ENCODE results near the gene RSRP1. TPM values are rescaled to one million over a fixed set of nuclear protein-coding genes. Genes with fewer than 3 reads are reported as not detected.
"Not testable (repeated sequence)": the region's sequence is repeated elsewhere in the genome, so short reads cannot be mapped to it uniquely, and the experiment has no call there.

Gene RSRP1
- total and polyA plus RNA-seq, 2 of the 8 experiments (the other 6 are each of a cell fraction or from before 2014, with no cell fraction given) = 32.9 to 59.4 TPM

DNA sequence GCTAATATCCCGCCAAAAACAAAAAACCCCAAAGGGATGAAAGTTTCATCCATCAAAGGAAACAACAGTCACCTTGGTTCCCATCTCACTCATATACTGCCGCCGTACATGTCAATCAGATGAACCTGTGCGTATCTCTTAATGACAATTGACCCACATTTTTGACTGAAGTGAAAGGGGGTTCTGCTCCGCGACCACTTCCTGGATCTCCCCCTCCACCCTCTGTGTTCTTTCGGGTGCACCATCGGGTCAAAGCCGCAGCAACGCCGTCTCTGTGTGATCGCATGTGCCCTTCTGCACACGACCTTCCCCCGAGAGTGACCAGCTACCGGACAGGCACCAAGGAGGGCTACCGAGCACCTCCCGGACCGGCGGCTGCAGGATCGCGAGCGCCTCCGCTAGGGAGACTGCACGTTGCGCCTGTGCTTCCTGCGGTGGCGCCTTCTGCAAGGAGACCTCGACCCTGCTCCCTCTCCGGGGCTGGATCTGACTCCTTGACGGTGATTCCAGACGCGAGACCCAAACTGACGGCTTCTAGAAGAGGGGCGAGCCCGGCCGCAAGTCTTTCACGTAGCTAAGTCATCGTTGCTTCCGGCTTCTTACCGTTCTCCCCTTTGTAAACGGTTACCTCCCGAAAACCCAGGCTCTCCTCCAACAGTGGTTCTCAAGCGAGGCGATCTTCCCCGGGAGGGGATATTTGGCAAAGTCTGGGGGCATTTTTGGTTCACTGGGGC lies 19.5 kb upstream of the RSRP1 start:
- DNase-seq (ENCODE audit: low read depth in 1 of 2, low spot score in 2 of 2); POLR2A ChIA-PET (ENCODE audit: partially characterized antibody); H3K9ac ChIP-seq (replicated peaks in 1 of 4; ENCODE audit: extremely low read depth in 1 of 4, low read depth in 3 of 4, low read length in 3 of 4): not testable (repeated sequence)

DNA sequence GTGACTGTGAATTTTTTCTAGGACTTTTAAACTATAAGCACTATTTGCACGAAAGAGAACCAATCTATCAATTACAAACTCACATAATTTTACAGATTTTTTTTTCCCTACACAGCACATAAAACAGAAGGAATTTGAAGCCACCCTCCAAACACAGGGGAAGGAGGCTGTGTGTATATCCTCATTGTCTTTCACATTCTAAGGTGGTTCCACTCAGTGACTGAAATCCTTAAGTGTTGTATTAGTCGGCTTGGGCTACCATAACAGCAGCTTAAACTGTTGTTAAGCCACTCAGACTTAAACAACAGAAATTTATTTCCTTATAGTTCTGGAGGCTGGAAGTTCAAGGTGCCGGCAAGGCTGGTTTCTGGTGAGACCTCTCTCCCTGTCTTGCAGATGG lies 13.1 kb upstream of the RSRP1 start:
- H3K79me2 ChIP-seq (ENCODE audit: control insufficient read depth in 1 of 2, insufficient read depth in 2 of 2, low read length in 2 of 2); H3K56ac ChIP-seq (replicated peaks; ENCODE audit: insufficient read length, low read depth, low read length); H2BK120ac ChIP-seq (replicated peaks; ENCODE audit: low read depth, low read length); H4K8ac ChIP-seq (ENCODE audit: extremely low read depth, insufficient read depth, low read length); H3K9me3 ChIP-seq (ENCODE audit: insufficient read depth in 2 of 2, low read depth in 1 of 2, low read length in 1 of 2); H4K91ac ChIP-seq (replicated peaks; ENCODE audit: insufficient read length, low read length); DNase-seq (ENCODE audit: low read depth in 1 of 2, low spot score in 2 of 2); H3K4me3 ChIP-seq (ENCODE audit: extremely low read depth in 1 of 4, insufficient read depth in 2 of 4, low read depth in 3 of 4, low read length in 4 of 4); H3K14ac ChIP-seq (ENCODE audit: insufficient read length); H3K23ac ChIP-seq (ENCODE audit: insufficient read length); H3K27ac ChIP-seq (ENCODE audit: low read depth, low read length); H3K4me2 ChIP-seq (ENCODE audit: insufficient read depth in 1 of 2, low read depth in 2 of 2, low read length in 2 of 2); H4K5ac ChIP-seq (ENCODE audit: insufficient read length, low read depth, low read length); H3K79me1 ChIP-seq (ENCODE audit: low read depth, low read length); H2AFZ ChIP-seq (ENCODE audit: low read length); FAIRE-seq; H3K9ac ChIP-seq (replicated peaks in 1 of 4; ENCODE audit: extremely low read depth in 1 of 4, low read depth in 3 of 4, low read length in 3 of 4); H2BK5ac ChIP-seq (ENCODE audit: low read depth, low read length); H3K18ac ChIP-seq (ENCODE audit: extremely low read depth, low read length); H2BK20ac ChIP-seq (ENCODE audit: low read length); H2AK5ac ChIP-seq (ENCODE audit: low read depth, low read length); CTCF ChIA-PET (ENCODE audit: partially characterized antibody); H3K36me3 ChIP-seq (ENCODE audit: control insufficient read depth in 2 of 4, insufficient read depth in 4 of 4, low read length in 3 of 4); H2BK15ac ChIP-seq (ENCODE audit: low read length); H4K20me1 ChIP-seq (replicated peaks in 1 of 2; ENCODE audit: control insufficient read depth in 1 of 2, insufficient read depth in 2 of 2, low read length in 2 of 2); POLR2A ChIA-PET (ENCODE audit: partially characterized antibody); H3K23me2 ChIP-seq (ENCODE audit: low read depth, low read length); H3K4me1 ChIP-seq (replicated peaks in 1 of 4; ENCODE audit: control insufficient read depth in 3 of 4, insufficient read depth in 4 of 4, low read length in 3 of 4); H2BK12ac ChIP-seq (ENCODE audit: low read depth, low read length); H3K27me3 ChIP-seq (replicated peaks in 1 of 4; ENCODE audit: control insufficient read depth in 3 of 4, extremely low read depth in 1 of 4, insufficient read depth in 3 of 4, low read length in 3 of 4); H3K4ac ChIP-seq (replicated peaks; ENCODE audit: insufficient read length, low read depth, low read length): not testable (repeated sequence)
- WGBS, 2 experiments (ENCODE audit: extremely low coverage in 1 of 2, insufficient coverage in 1 of 2, insufficient read length in 1 of 2, insufficient replicate concordance in 2 of 2, low coverage in 1 of 2, low lambda C conversion rate in 2 of 2, missing lambda C conversion rate in 1 of 2) = 87% methylated on average over 3 of the region's 3 CpGs; no CpG with 5 or more reads in 1 of the 2 experiments

More for the DNA sequence above, 19.5 kb upstream of the RSRP1 start:
- H3K79me2 ChIP-seq (ENCODE audit: control insufficient read depth in 1 of 2, insufficient read depth in 2 of 2, low read length in 2 of 2); H2BK120ac ChIP-seq (replicated peaks; ENCODE audit: low read depth, low read length); H3K14ac ChIP-seq (ENCODE audit: insufficient read length); H3K9me3 ChIP-seq (ENCODE audit: insufficient read depth in 2 of 2, low read depth in 1 of 2, low read length in 1 of 2); H4K5ac ChIP-seq (ENCODE audit: insufficient read length, low read depth, low read length); H3K27ac ChIP-seq (ENCODE audit: low read depth, low read length); H2BK12ac ChIP-seq (ENCODE audit: low read depth, low read length); H3K4me1 ChIP-seq (replicated peaks in 1 of 4; ENCODE audit: control insufficient read depth in 3 of 4, insufficient read depth in 4 of 4, low read length in 3 of 4); H3K18ac ChIP-seq (ENCODE audit: extremely low read depth, low read length); H3K79me1 ChIP-seq (ENCODE audit: low read depth, low read length); H3K23me2 ChIP-seq (ENCODE audit: low read depth, low read length); H3K56ac ChIP-seq (replicated peaks; ENCODE audit: insufficient read length, low read depth, low read length); H4K20me1 ChIP-seq (replicated peaks in 1 of 2; ENCODE audit: control insufficient read depth in 1 of 2, insufficient read depth in 2 of 2, low read length in 2 of 2); H2AK5ac ChIP-seq (ENCODE audit: low read depth, low read length); H4K91ac ChIP-seq (replicated peaks; ENCODE audit: insufficient read length, low read length); CTCF ChIA-PET (ENCODE audit: partially characterized antibody); H2BK15ac ChIP-seq (ENCODE audit: low read length); H2BK20ac ChIP-seq (ENCODE audit: low read length); H3K27me3 ChIP-seq (replicated peaks in 1 of 4; ENCODE audit: control insufficient read depth in 3 of 4, extremely low read depth in 1 of 4, insufficient read depth in 3 of 4, low read length in 3 of 4); H4K8ac ChIP-seq (ENCODE audit: extremely low read depth, insufficient read depth, low read length); H3K23ac ChIP-seq (ENCODE audit: insufficient read length); H3K36me3 ChIP-seq (ENCODE audit: control insufficient read depth in 2 of 4, insufficient read depth in 4 of 4, low read length in 3 of 4); H2AFZ ChIP-seq (ENCODE audit: low read length); H3K4ac ChIP-seq (replicated peaks; ENCODE audit: insufficient read length, low read depth, low read length); H2BK5ac ChIP-seq (ENCODE audit: low read depth, low read length): not testable (repeated sequence)
- WGBS, 2 experiments (ENCODE audit: extremely low coverage in 1 of 2, insufficient coverage in 1 of 2, insufficient read length in 1 of 2, insufficient replicate concordance in 2 of 2, low coverage in 1 of 2, low lambda C conversion rate in 2 of 2, missing lambda C conversion rate in 1 of 2) = 5% methylated on average over 19 of the region's 45 CpGs; no CpG with 5 or more reads in 1 of the 2 experiments
- peak overlapping the region; percentile 83 to 84 for H3K4me2 ChIP-seq (ENCODE audit: insufficient read depth in 1 of 2, low read depth in 2 of 2, low read length in 2 of 2)
- peak; percentile 52 for FAIRE-seq
- H3K4me3 ChIP-seq (ENCODE audit: extremely low read depth in 1 of 4, insufficient read depth in 2 of 4, low read depth in 3 of 4, low read length in 4 of 4) = peak overlapping the region; percentile 47 to 75 (median 58)
